ENCODE measurements around the gene WDR76. TPM values are rescaled to one million over a fixed set of nuclear protein-coding genes. Genes with fewer than 3 reads are reported as not detected.

WDR76 gene
- total RNA-seq, 4 donors from 2014 or later: 6.4 to 11.4 (median 10.1) TPM

DNA sequence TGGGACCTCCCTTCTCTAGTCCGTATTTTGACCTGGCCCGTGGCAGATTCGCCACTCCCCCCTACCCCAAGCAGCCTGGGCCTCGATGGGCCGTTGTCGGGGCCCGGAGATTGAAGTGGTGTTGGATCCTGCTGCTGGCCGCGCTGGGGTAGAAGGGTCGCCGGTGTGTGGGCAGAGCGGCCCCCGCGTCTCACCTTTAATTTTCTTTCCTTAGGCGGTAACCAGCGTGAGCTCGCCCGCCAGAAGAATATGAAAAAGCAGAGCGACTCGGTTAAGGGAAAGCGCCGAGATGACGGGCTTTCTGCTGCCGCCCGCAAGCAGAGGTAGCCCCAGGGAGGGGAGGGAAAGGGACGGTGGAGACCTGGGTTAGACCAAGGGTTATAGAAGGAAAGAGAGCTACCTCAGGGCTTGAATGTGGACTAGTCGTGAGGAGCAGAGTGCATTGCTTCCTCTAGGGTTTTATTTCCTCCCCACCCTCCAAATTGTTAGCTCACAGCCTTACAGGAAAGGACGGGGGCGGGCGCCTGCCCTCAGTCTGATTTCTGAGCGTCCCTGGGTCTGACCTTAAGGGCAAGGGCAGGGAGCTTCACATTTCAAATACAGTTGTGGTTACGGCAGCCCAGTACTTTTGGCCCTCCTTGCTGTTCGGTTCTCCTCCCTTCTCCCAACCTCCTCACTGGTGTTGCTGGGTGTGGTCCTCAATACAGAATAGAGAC lies 33.9 kb upstream of the WDR76 start:
- peak overlapping the region; percentile 94 to 99 (median 98) for H3K27ac ChIP-seq
- TF ChIP-seq, protein P1, sequence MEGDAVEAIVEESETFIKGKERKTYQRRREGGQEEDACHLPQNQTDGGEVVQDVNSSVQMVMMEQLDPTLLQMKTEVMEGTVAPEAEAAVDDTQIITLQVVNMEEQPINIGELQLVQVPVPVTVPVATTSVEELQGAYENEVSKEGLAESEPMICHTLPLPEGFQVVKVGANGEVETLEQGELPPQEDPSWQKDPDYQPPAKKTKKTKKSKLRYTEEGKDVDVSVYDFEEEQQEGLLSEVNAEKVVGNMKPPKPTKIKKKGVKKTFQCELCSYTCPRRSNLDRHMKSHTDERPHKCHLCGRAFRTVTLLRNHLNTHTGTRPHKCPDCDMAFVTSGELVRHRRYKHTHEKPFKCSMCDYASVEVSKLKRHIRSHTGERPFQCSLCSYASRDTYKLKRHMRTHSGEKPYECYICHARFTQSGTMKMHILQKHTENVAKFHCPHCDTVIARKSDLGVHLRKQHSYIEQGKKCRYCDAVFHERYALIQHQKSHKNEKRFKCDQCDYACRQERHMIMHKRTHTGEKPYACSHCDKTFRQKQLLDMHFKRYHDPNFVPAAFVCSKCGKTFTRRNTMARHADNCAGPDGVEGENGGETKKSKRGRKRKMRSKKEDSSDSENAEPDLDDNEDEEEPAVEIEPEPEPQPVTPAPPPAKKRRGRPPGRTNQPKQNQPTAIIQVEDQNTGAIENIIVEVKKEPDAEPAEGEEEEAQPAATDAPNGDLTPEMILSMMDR (IDR thresholded peaks at IDR 0.05): peak in 1 of 4 experiments; percentile 27
- TF ChIP-seq POLR2A (IDR thresholded peaks at IDR 0.05) (no peak), EP300 (IDR thresholded peaks at IDR 0.05) (no peak)
- no peaks in the 10 kb centered on the region for H3K9me3 ChIP-seq
- peak overlapping the region; percentile 72 to 97 for H3K4me3 ChIP-seq
- no peaks in the 10 kb centered on the region for H3K27me3 ChIP-seq
- H3K36me3 ChIP-seq: peaks cover 0 to 44% of the 10 kb centered on the region in 2 donors
- 0 to 2% methylated on average over 6 to 15 of the region's 33 CpGs for WGBS, 2 donors (ENCODE audit: low coverage in 1 of 2)
- no peak for ATAC-seq
- H3K4me1 ChIP-seq: peaks cover 5 to 54% (median 19%) of the 10 kb centered on the region in 3 donors

DNA sequence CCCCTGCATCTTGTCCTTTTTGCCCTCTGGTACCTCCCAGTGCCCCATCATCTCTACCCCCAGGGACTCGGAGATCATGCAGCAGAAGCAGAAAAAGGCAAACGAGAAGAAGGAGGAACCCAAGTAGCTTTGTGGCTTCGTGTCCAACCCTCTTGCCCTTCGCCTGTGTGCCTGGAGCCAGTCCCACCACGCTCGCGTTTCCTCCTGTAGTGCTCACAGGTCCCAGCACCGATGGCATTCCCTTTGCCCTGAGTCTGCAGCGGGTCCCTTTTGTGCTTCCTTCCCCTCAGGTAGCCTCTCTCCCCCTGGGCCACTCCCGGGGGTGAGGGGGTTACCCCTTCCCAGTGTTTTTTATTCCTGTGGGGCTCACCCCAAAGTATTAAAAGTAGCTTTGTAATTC lies 33.2 kb upstream of the WDR76 start:
- peaks cover 0 to 51% of the 10 kb centered on the region in 2 donors for H3K36me3 ChIP-seq
- H3K9me3 ChIP-seq: no peaks in the 10 kb centered on the region
- ATAC-seq: no peak
- peak overlapping the region in 3 of 4 donors; percentile 94 to 99 (median 96) for H3K27ac ChIP-seq
- 76 to 80% methylated on average over 1 to 6 of the region's 10 CpGs for WGBS, 2 donors (ENCODE audit: low coverage in 1 of 2)
- no peaks in the 10 kb centered on the region for H3K27me3 ChIP-seq
- TF ChIP-seq EP300 (IDR thresholded peaks at IDR 0.05) (no peak), POLR2AphosphoS5 (IDR thresholded peaks at IDR 0.05) (no peak), POLR2A (IDR thresholded peaks at IDR 0.05) (no peak)
- TF ChIP-seq, protein P1 (IDR thresholded peaks at IDR 0.05): no peak
- peaks cover 5 to 61% (median 19%) of the 10 kb centered on the region in 3 donors for H3K4me1 ChIP-seq
- peak overlapping the region; percentile 72 to 97 for H3K4me3 ChIP-seq

DNA sequence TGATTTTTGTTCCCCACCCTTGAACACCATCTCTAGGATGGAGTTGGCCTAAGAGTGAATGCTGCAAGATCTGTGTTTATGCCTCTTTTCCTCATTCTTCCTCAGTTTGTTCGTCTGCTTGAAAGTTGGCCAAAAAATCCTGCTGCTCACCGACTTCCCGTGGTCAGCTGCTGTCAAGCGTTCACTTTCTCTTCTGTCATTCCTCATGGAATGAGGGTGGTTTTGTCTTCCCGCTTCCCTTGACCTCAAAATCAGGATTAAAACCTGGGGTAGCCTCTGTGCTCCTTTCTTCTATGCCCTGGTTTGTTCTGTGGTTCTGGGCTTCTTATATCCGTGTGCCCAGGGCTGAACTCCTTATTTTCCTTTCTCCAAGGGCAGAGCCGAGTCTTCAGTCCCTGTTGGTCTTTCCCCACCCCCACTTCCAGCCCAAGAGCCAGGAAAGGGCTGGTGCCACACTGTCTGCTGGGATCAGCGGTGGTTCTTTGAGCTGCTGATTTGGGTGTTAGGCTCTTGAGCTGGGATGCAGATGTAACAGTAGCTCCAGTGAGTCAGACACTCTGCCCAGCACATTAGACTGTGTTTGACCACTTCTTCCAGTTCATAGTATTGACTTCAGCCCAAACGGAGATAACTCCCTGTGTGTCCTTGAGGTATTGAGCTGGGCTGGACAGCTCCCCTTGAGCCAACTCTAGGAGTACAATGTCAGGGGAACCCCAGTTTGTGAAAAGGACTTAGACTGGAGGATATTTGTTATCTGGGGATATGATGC lies 32.3 kb upstream of the WDR76 start:
- H3K27ac ChIP-seq: peak overlapping the region in 3 of 4 donors; percentile 13 to 99 (median 96)
- H3K27me3 ChIP-seq: no peaks in the 10 kb centered on the region
- H3K4me3 ChIP-seq: no peak overlapping the region
- TF ChIP-seq, protein P1 (IDR thresholded peaks at IDR 0.05): no peak
- TF ChIP-seq EP300 (IDR thresholded peaks at IDR 0.05) (no peak), POLR2A (IDR thresholded peaks at IDR 0.05) (no peak), POLR2AphosphoS5 (IDR thresholded peaks at IDR 0.05) (no peak)
- no peaks in the 10 kb centered on the region for H3K9me3 ChIP-seq
- peaks cover 0 to 59% of the 10 kb centered on the region in 2 donors for H3K36me3 ChIP-seq
- no peak for ATAC-seq
- peaks cover 5 to 67% (median 20%) of the 10 kb centered on the region in 3 donors for H3K4me1 ChIP-seq
- 59% methylated on average over 7 of the region's 9 CpGs; no CpG with 5 or more reads in 1 of the 2 donors for whole genome bisulfite sequencing, 2 donors (ENCODE audit: low coverage in 1 of 2)

- Histone ChIP-seq H3K36me3 (peaks cover 0 to 65% of the 10 kb centered on the region in 2 donors), H3K4me1 (peaks cover 5 to 75% (median 27%) of the 10 kb centered on the region in 3 donors), H3K27ac (peak overlapping the region in 2 of 4 donors; percentile 13 to 99), H3K9me3 (no peaks in the 10 kb centered on the region), H3K4me3 (no peak overlapping the region), H3K27me3 (no peaks in the 10 kb centered on the region)
- TF ChIP-seq, protein P1 (IDR thresholded peaks at IDR 0.05): no peak
- TF ChIP-seq POLR2A (IDR thresholded peaks at IDR 0.05): no peak
- TF ChIP-seq POLR2AphosphoS5 (IDR thresholded peaks at IDR 0.05): no peak
- no peak for TF ChIP-seq EP300 (IDR thresholded peaks at IDR 0.05)
- 80 to 100% methylated on average over 2 of the region's 2 CpGs for WGBS, 2 donors (ENCODE audit: low coverage in 1 of 2)
- no peak for ATAC-seq
These were observed 31.6 kb upstream of the WDR76 start for GRCh38 chr15:43795197-43795596.

All from gastroesophageal sphincter (tissue), 4 donors.